Activated CD4-positive, alpha-beta T cell treated with anti-CD3 and anti-CD28 coated beads, Interleukin-2, Interleukin-6, amounts not matched to agents 100 ng/mL and 50 ng/mL, durations not matched to agents 16 hours and 8 hours (primary cell): ENCODE measurements around the gene VEZF1.
"Not testable (repeated sequence)": the region's sequence is repeated elsewhere in the genome, so short reads cannot be mapped to it uniquely, and the experiment has no call there.

ENCODE experiments used
- DNase-seq: peaks from one replicate; pipeline ENCODE4 v3.0.0-alpha.2; 2020

Gene VEZF1

DNA sequence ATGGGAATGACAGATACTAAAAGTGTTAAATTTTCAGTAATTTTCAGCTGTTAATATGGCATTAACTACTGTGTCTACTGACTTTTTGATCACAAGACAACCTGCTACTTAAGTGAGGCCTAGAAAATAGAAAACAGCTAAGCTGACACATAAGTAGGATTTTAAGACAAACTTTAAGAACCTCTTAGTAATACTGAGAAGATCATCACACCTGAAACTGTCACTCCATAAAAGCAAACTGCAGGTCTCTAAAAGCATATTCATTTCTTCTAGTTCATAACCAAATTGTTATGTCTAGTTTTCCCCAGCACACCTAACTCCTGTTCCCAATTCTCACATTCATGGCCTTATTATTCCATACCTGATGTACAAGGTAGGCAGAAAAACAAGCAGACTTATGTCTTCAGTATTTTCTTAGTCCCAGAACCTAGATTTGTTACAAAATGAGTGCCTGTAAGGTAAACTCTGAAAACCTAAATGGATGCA, 11.0 kb upstream of the VEZF1 start:
- no peak for DNase-seq

DNA sequence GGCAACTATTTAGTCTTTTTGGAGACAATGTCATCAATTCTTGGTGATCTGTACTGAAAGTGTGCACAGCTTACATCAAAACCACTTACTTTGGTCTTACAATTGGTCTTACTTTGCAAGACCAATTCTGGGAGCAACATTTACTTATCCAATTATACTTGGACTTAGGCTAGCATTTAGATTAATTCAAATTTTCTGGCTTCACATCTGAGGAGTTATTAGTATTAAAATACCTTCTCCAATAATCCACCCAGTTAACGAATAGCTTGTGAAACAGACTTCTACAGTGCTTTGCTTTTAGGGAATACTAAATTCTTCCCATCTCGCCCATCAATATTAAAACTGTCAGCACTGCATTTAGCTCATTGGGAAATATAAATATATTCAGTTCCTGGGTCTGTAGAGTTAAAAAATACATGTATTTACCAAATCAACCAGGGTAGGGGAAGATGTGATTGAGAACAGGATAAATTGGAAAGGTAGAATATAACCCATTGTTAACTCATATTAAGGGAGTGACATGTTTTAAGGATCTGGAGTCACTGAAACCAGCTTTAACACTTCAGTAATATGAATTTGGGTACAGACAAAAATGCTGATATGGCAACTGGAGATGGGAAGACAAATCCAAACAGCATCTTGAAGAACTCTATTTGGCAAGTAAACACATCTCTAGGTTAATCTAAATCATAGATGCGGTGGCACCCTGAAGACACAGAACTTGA, 9.2 kb upstream of the VEZF1 start:
- DNase-seq, result no peak

DNA sequence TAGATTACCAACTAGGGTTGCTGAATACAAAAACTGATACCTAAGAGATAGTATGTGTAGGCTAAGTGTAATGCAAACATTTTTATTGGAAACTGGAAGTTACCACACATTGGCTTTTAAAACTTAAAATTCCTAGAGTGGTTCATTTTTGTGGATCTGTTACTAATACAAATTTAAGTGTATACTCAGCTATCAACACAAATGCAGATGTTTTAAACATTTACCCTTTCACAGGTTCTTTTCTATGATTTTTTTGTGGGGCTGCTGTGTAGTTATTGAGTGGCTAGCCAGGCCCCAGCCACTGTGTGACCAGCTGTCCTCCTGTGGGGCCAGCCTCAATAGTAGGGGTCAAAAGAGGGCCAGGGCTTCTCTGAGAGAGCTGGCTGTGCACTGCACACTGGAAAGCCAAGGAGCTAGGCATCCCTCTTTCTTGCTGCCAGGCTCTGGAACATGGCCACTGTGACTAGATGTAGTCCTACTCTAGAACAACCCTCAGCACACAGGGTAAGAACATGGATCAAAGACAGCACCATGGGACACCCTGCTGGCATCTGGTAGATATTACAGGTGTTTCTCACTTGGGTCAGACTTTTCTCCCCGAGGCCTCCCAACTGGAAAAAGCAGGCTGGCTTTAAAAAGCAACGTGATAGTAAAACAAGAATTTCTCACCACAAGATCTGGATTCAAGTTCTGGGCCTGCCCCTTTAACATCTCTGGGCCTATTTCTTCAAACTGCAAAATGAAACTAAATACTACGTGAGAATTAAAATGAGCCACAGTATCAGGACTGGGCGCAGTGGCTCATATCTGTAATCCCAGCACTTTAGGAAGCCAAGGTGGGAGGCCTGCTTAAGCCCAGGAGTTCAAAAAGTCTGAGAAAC, 7.3 kb upstream of the VEZF1 start:
- peak; percentile 71 for DNase-seq

DNA sequence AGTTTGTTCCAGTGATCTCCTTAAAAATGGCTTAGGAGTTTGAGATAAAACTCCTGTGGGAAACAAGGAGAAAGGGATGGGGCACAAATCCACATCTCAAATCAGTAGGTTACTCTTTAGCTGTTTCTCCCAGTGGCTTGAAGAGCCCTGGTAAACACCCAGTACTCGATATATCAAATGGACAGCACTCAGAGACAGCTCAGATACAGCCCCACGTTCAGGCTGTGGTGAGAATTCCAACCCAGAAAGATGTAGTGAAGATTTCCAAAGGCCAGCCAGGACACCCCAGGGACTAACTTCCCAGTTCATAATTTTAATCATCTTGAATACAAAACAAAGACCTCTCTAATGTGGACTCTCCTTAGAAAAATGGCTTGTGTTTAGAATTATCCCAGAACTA, 6.4 kb upstream of the VEZF1 start:
- DNase-seq, result no peak

DNA sequence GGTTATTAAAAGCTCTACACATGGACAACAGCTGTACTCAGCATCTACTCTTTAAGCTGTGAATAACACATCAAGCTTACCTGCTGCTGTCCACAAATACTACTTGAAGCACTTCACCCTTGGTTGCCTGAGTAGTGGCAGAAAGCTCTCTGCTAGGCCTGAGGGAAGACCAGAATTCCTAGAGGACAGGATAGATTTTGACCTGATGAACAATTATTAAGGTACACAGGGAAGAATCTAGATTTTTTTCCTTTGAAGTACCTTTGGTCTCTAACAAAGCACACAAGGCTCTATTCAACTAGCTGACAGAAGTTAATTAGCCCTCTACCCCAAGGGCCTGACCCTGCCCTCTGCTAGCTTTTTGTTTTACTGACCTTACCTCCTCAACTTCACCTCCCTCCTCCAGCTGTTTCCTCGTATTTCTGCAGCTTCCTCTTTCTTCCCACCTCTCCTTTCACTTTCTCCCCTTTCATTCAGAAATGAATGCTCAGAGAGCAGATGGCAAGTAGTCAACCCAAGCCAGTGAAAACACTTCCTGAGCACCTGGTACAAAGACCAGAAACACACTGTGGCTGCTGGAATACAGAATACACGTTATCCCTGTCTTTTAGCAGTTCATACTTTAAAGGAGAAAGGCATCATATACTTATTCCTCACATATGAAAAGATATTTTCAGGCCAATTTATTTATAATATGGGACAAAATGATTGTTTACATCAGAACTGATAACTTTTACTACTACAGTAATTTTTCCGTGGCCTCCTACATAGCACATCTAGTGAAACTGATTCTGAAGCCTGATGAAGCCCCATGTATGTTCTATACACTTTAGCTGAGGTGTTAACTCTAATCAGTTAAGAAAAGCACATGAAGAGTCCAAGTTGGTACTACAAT, 5.7 kb upstream of the VEZF1 start:
- no peak for DNase-seq

DNA sequence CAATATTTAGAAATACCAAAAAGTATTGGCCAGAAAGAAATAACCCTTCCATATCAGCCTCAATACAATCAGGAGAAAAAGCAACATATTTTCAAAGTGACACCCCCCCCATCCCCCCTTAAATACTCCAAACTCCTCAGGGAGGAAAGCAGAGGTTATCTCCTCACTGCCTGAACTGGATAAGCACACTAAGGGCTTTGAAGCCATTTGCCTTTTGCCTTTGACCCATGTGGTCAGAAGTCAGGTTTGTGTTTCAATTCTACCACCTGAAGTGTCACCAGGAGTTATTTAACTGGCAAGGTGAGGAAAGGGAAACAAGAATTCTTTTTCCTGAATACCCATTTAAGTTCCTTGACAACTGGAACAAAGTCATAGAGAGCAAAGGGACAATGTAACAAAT, 3.5 kb upstream of the VEZF1 start:
- no peak for DNase-seq

DNA sequence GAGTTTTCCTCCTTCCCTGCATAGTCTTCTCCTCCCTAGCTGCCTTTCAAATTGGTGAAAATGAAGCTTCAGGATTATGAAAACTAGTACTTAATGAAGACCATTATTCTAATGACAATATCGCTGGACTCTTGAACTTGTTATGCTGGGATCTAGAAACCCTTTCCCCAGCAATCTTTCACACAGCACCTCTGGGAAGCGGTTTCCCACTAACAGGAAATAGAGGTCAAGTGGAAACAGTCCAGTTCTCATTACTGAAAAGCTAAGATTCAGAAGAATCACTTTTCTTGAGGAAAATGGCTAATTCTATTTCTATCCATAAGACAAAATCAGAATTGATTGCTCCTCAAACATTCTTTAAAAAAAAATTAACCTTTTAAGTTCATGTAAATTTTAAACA, 2.0 kb upstream of the VEZF1 start:
- DNase-seq, result no peak

DNA sequence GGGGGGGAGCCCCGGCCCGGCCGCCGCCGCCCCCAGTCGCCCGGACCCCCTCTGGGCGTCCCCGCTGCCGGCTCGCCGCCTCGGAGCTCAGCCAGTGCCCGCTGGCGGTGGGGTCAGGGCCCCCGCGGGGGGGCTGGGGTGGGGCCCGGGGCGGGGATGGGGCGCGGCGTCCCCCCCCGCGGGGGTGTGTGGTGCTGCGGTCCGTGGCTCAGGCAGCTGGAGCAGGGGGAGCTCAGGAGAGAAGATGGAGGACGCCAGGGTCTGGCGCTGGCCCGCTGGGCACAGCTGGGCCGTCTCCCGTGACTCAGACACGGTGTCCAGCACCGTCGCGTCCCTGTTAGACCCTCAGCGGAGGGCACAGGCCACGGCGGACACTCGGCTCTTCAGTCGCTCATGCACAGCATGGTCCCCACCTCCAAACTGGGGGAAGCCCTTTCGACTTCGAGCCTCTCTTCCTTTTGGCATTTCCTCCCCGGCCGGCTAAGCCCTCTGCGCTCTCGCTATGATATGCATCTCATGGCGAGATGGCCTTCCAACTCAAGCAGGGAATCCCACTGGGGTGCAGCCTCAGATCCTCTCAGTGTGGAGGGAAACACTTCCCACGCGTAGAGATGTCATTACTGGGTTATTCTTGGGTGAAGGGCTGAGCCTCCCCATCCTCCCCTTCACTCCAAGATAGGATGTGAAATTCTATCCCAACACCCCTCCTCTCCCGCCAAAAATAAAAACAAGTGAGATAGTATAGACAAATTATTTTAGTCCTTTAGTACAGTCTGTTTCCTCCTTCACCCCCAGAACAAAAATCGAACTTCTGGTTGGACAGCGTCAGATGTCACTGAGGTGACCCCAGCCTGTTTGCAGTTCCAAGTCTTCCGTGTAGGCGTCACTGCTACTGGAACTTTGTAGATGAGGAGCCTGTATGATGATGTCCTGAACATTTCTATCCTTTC, 522 bp upstream of the VEZF1 start:
- DNase-seq, result peak; percentile 69

DNA sequence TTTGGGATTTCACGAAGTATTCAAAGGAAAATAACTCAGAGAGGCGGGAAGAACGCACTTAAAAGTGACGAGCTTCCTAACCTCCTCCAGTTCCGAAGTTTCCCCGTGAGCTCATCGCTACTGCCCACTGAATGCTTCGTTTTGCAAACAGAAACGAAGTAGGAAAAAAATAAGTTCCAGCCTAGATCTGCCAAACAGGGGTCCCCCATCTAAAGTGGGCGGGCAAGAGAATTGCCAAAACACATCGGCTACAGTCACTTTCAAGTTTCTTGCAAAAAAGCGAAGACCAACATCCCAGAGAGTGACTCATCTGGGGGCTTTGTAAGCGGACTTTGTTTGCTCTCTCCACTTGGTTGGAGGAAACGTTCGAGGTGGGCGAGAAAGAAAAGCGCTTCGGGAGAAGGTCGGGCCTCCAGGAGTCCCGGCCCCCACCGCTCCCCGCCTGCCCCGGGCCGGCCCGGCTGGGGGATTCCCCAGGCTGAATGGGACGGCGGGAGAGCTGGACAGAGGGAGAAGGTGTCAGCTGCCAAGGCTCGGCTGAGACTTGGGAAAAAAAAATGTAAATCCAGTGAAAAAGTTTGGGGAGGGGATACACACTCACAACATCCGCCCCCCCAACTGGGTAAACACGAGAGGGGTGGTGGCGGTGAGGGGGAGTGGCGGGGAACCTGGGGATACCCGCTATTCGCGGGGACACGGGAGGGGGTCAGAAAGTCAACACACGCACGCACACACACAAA, 1.0 kb downstream of the VEZF1 start:
- DNase-seq, result peak; percentile 36

DNA sequence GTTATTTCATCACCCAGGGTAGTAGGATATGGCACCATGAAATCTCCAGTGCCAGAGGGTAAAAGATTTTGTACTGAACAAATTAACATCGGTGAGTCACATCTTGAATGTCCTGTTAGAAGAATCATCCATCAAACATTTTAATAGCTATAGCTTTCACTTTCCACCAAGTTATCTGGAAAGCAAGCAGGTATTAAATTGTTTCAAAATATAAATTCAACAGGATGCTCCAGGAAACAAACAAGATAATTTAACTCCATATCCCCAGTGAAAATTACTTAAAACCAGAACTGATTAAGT, 2.4 kb downstream of the VEZF1 start:
- DNase-seq, result no peak

DNA sequence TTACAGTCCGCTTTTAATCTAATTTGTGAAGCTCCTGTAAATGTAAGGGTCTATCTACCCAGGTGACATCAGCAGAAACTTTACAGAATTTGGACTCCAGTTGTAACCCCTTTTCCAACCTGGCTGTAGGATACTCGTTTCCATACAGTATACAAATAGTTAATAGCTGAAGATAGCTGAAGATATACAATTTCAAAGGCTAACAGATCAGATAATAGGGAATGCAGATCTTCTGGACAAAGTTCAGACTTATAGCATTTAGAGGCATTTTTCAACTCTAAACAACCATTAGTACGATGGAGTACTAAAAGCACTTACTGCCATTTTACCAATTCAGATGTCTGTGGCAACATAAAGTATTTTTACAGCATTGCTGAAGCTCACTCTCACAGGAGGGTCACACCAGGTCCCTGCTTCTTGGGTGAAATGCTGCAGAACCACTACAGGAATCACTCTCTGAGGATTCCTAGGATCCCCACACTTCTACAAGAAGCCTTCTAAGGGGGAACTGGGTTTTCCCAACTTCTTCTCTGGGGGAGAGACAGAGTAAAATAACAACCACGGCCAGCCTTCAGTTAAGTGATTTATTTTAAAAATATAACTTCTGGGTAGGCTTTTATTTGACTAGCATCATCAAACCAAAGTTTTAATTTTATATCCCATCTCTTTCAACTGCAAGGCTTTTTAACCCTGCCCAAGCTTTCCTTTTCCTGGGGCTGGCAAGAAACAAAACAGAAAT, 2.9 kb downstream of the VEZF1 start:
- no peak for DNase-seq

DNA sequence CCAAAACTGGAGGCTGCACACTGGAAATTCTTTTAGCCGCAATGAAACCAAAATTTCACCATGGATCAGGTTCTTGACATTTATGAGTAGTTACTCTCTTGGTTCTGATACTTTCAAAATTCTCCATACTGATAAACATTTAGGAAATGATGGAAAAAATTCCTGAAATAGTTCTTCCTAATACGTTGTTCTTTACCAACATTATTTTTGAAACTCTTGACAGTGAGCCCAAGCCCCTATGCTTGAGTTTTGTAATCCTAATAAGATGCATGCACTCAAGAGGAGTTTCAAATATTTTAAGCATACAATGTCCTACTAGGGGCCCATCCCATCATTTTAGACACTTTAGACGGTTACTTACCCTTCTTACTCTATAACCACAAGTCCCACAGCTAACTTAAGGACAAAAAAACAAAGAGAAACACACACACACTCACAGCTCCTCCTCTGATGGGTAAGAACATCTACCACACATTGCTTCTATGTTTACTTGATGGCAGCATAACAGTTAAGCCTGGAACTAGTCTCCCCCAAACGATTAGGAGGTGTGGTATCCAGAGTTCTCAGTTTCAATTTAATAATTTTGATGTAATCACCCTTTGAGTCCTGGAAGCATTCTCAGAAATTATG, 3.7 kb downstream of the VEZF1 start:
- no peak for DNase-seq

DNA sequence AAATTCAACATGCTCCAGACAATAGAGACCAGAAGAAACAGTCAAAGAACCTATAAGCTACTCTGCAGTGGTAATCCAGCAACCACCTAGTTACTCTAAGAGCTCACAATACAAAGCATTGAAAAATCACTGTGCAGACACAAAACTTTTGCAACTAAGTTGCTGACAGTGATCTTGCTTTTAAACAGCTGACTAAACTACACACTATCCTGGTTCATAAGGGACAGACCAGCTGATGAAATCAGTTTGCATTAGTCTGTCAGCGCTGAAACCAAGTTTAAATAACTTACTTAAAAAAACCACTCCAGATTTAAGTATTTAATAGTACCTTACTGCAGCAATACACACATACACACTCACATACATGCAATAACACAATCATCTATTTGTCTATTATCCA, 4.6 kb downstream of the VEZF1 start:
- no peak for DNase-seq

DNA sequence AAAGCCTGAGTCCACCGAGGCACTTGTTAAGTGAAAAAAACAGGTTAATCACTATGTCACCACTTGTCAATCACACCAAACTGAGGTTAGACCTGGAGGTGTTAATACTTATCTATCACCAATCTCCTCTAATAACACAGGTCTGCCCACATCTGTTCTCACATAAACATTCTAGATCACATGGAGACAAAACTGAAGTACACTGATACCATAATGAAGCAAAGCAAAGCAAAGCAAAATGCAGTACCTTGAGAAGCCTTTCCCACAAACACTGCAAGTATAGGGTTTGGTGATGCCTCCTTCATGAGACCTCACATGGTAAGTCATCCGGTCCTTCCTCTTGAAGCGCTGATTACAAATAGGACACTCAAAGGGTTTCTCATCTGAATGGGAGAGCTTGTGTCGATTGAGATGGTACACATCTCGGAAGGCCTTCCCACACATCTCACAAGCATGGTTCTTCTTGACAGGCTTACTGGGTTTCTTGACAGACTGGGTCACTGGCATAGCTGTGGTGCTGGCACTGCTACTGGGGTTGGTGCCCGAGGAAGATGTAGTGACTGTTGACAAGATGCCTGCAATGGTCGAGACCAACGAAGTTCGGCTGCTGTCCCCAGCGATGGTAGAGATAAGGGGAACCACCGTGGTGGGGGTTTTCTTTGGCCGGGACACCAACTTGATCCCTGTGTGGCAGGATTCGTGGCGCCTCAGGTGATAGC, 5.4 kb downstream of the VEZF1 start:
- DNase-seq, result no peak

DNA sequence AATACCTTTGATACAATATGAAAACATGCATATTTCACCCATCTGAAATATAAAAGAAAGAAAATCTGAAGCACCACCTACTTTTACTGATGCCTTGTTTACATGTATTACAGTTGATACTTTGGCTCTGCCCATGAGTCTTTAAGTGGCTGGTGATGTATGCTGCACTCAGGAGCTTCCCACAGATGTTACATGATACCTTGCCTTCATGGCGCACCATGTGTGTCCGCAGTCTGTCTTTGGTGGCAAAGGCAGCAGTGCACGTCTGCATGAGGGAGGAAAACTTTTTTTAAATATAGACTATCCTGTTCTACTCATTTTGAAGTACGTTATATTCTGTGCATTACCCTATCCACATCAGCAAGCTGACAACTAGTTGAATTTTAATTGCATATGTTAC, 7.5 kb downstream of the VEZF1 start:
- no peak for DNase-seq

DNA sequence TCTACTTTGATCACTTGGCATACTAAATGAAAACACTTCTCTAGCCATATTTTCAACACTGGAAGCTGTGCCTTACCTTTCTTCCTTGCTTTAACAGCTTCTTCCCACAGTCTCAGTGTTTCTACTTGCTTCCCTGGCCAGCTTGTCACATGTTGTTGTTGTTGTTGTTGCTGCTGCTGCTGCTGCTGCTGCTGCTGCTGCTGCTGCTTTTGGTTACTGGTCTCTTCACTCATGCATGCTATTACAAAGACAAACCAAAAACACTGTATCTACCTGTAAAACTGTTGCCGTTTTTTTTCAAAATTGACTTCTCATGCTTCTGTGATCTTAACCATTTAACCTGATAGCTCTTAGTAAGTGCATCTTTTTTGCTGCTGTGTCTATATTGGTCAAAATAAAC, 9.0 kb downstream of the VEZF1 start:
- DNase-seq, result no peak

DNA sequence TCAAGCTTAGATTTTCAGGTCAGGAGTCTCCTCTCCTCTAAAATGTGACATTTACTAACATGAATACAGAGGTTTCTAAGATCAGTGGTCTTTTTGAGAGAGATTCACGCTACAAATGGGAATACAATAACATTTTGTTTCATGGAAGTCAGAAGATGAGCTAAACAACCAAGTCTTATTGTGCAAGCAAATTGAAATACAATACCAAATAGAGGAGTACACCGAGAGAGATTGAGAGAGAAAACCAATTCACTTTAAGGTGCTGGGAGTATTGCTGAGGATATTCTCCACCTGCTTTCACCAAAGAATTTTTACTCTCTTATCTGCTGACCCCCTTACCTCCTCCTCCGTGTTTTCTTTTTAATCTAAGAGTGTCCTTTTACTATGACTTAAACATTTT, 11.5 kb downstream of the VEZF1 start:
- no peak for DNase-seq

DNA sequence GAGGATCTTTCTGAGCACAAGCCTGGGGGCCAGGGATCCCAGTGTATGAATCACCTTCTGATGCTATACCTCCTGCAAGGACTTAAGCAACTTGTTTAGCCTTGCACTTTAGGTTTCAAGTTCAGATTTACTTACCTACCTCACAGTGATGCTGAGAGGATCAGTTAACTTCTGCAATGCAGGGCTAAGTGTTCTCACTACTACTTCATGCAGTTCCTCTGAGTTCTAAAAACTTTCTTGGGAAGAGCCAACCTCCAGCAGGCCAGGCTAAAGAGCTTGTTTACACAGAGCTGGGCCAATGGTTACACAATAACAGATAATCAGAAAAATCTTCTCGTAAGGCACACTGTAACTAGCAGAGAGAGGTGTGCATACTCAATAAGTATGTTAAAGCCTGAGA, 13.0 kb downstream of the VEZF1 start:
- no peak for DNase-seq

DNA sequence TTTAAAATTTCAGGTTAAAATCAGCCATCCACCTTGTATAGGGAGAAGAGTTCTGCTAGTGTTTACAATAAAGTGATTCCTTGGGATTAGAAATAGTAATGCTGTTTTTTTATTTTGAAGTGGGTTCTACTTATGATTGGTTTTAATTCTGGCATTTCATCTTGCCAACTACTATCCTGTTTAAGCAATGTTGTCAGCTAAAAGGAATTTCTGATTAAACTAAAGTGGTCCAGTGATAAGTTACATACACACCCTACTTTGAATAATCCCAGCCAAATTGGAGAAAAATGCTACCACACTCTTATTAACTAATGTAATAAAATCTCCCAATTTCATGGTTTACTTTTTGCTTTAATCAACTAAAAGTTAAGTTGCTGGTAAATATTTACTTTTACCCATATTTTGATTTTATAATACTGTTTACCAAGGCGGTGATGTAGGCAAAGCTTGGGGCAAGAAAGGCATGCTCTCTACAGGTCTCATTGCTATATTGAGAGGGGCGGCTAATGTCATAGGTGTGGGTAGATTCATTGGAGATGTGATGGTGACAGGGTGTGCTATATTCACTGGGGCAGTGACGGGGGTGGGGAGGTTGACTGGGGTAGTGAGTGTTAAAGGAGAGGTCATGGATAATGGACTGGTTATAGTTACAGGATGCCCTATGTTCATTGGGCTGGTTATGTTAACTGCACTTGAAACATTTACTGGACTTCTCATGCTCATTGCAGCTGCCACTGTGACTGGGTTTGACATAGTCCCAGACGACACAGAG, 13.8 kb downstream of the VEZF1 start:
- not testable (repeated sequence) for DNase-seq
